SK-N-SH (cell line): ENCODE measurements around the gene MAST4. TPM values are rescaled to one million over a fixed set of nuclear protein-coding genes. Genes with fewer than 3 reads are reported as not detected.

Experiments
- CTCF ChIA-PET: fragments of 300-600, 350-600 bp; formaldehyde crosslinking; extraction: SDS; loops from one replicate; lab custom pipeline; 2021; lab: Yijun Ruan, JAX
- POLR2A ChIA-PET: fragments of 350-600 bp; sonication (Branson Sonifier 250); formaldehyde crosslinking; extraction: SDS; loops from one replicate; lab custom pipeline; 2020; ENCODE audit warnings: antibody characterized with exemption, inconsistent platforms; lab: Yijun Ruan, JAX
- DNase-seq: peaks from one replicate; pipeline ENCODE4 v3.0.0; 2012
- H2AFZ ChIP-seq: fragments of 200-600 bp; sonication (generic); 2 replicates; pipeline ENCODE4 v1.8.1; 2016; ENCODE audit warnings: antibody characterized with exemption, mild to moderate bottlenecking, low read depth
- H3F3A ChIP-seq: fragments of 200-600 bp; sonication (generic); replicated peaks from 2 replicates; pipeline ENCODE3; 2016; ENCODE audit warnings: antibody characterized with exemption, mild to moderate bottlenecking; ENCODE audit not compliant: insufficient read depth
- H3K27ac ChIP-seq, 2 experiments: fragments of 200-500 bp in 1 of 2; fragments of 200-600 bp in 1 of 2; sonication (Bioruptor generic) in 1 of 2; sonication (generic), shearing (Covaris generic) in 1 of 2; 2 replicates each; pipeline versions ENCODE4 v1.5.1 to v1.6.1; 2014 to 2016; ENCODE audit warnings: low read depth in 2 of 2, inconsistent platforms in 1 of 2, low read length in 1 of 2, mild to moderate bottlenecking in 1 of 2, mixed read lengths in 1 of 2
- H3K27me3 ChIP-seq: fragments of 200-600 bp; sonication (generic), shearing (Covaris generic); 2 replicates; pipeline ENCODE4 v1.6.1; 2016; ENCODE audit warnings: mixed run types; ENCODE audit not compliant: insufficient read depth
- H3K36me3 ChIP-seq, 2 experiments: fragments of 200-500 bp in 1 of 2; fragments of 200-600 bp in 1 of 2; sonication (Bioruptor generic) in 1 of 2; sonication (generic) in 1 of 2; replicated peaks in 1 of 2; 2 replicates each; pipeline versions ENCODE3 to v1.5.1; 2014 to 2016; ENCODE audit warnings: low read length in 1 of 2, mild to moderate bottlenecking in 1 of 2; ENCODE audit not compliant: insufficient read depth in 2 of 2, control insufficient read depth in 1 of 2
- H3K4me1 ChIP-seq, 2 experiments: fragments of 200-500 bp in 1 of 2; fragments of 200-600 bp in 1 of 2; sonication (Bioruptor generic) in 1 of 2; sonication (generic), shearing (Covaris generic) in 1 of 2; 2 replicates each; pipeline versions ENCODE4 v1.5.1 to v1.6.1; 2014 to 2016; ENCODE audit warnings: low read depth in 1 of 2, low read length in 1 of 2, mixed run types in 1 of 2; ENCODE audit not compliant: insufficient read depth in 2 of 2, control insufficient read depth in 1 of 2
- H3K4me2 ChIP-seq: fragments of 200-600 bp; sonication (generic), shearing (Covaris generic); 2 replicates; pipeline ENCODE4 v1.6.1; 2017; ENCODE audit warnings: mixed run types
- H3K4me3 ChIP-seq, 2 experiments: fragments of 200-500 bp in 1 of 2; fragments of 200-600 bp in 1 of 2; sonication (Bioruptor generic) in 1 of 2; sonication (generic), shearing (Covaris generic) in 1 of 2; 2 replicates each; pipeline versions ENCODE4 v1.5.1 to v1.8.1; 2014 to 2016; ENCODE audit warnings: low read depth in 2 of 2, inconsistent platforms in 1 of 2, low read length in 1 of 2, mild to moderate bottlenecking in 1 of 2, mixed read lengths in 1 of 2, moderate library complexity in 1 of 2
- H3K79me2 ChIP-seq: fragments of 200-600 bp; sonication (generic); 2 replicates; pipeline ENCODE4 v1.8.1; 2017; ENCODE audit warnings: mild to moderate bottlenecking; ENCODE audit not compliant: insufficient read depth
- H3K9ac ChIP-seq: fragments of 200-600 bp; sonication (generic); 2 replicates; pipeline ENCODE4 v1.6.1; 2017; ENCODE audit warnings: mixed run types
- H3K9me2 ChIP-seq: fragments of 200-600 bp; sonication (generic); 2 replicates; pipeline ENCODE4 v1.6.1; 2017; ENCODE audit warnings: mixed run types
- H3K9me3 ChIP-seq: fragments of 200-600 bp; sonication (generic); 2 replicates; pipeline ENCODE4 v1.6.1; 2017; ENCODE audit warnings: mixed run types, mild to moderate bottlenecking, moderate library complexity
- H4K20me1 ChIP-seq: fragments of 200-600 bp; sonication (generic); 2 replicates; pipeline ENCODE4 v1.6.1; 2017; ENCODE audit warnings: mild to moderate bottlenecking, mixed run types; ENCODE audit not compliant: insufficient read depth
- CHD2 ChIP-seq: fragments of 150-350 bp; IDR thresholded peaks from 2 replicates; pipeline ENCODE4 v1.6.1; 2018; ENCODE audit warnings: low read length; ENCODE audit not compliant: partially characterized antibody
- ELF1 ChIP-seq: IDR thresholded peaks from 2 replicates; pipeline ENCODE4 v1.4.0; 2012
- EP300 ChIP-seq, 2 experiments: IDR thresholded peaks; 2 replicates each; pipeline versions ENCODE4 v1.4.0 to v1.6.1; 2012; ENCODE audit warnings: borderline replicate concordance in 1 of 2, low read depth in 1 of 2, low read length in 1 of 2
- EZH2phosphoT487 ChIP-seq: fragments of 200-600 bp; sonication (generic); IDR thresholded peaks from 2 replicates; pipeline ENCODE4 v1.6.1; 2017; ENCODE audit warnings: low read depth, mixed run types, mild to moderate bottlenecking, antibody characterized with exemption, moderate library complexity, borderline replicate concordance
- IRF3 ChIP-seq: fragments of 150-350 bp; IDR thresholded peaks from 2 replicates; pipeline ENCODE4 v1.6.1; 2016; ENCODE audit warnings: mild to moderate bottlenecking, low read depth, low read length
- JUND ChIP-seq: IDR thresholded peaks from 2 replicates; pipeline ENCODE4 v1.4.0; 2012
- MEF2A ChIP-seq: IDR thresholded peaks from 2 replicates; pipeline ENCODE4 v1.4.0; 2012; ENCODE audit warnings: low read depth, borderline replicate concordance
- MXI1 ChIP-seq: IDR thresholded peaks from 2 replicates; pipeline ENCODE4 v1.6.1; 2012; ENCODE audit warnings: mild to moderate bottlenecking, low read depth, low read length, improper control_type of control experiment
- NRF1 ChIP-seq: IDR thresholded peaks from 2 replicates; pipeline ENCODE4 v1.6.1; 2012; ENCODE audit warnings: low read depth, mild to moderate bottlenecking, low read length
- POLR2AphosphoS5 ChIP-seq: IDR thresholded peaks from 2 replicates; pipeline ENCODE4 v1.6.1; 2012; ENCODE audit warnings: low read depth, low read length
- RAD21 ChIP-seq: IDR thresholded peaks from 2 replicates; pipeline ENCODE4 v1.6.1; 2012; ENCODE audit warnings: mild to moderate bottlenecking, low read length
- RCOR1 ChIP-seq: fragments of 150-350 bp; IDR thresholded peaks from 2 replicates; pipeline ENCODE4 v1.6.1; 2017; ENCODE audit warnings: antibody characterized with exemption, low read length
- RXRA ChIP-seq: IDR thresholded peaks from 2 replicates; pipeline ENCODE4 v1.4.0; 2012; ENCODE audit warnings: low read depth, mild to moderate bottlenecking, borderline replicate concordance
- SMC3 ChIP-seq: IDR thresholded peaks from 2 replicates; pipeline ENCODE4 v1.6.1; 2012; ENCODE audit warnings: low read depth, low read length, improper control_type of control experiment
- WGBS: methylation state at CpG from one replicate; pipeline ENCODE4 v1.1.6; 2017; ENCODE audit warnings: low lambda C conversion rate; 5-methylcytosine and 5-hydroxymethylcytosine counted together
- polyA plus RNA-seq, 3 experiments: library from polyadenylated mRNA; depleted of rRNA; stranded (reverse); fragments of >200 nt; gene quantifications; 2 replicates each; pipeline ENCODE4 v1.2.3, GENCODE V29; 2012
- TF ChIP-seq, protein P1 (sequence below): IDR thresholded peaks from 2 replicates; pipeline ENCODE4 v1.6.1; 2012; ENCODE audit warnings: mild to moderate bottlenecking, low read depth, low read length, moderate library complexity

The MAST4 gene
- polyA plus RNA-seq, 1 of the 3 experiments (the other 2 are of a cell fraction): 2.2 TPM

DNA sequence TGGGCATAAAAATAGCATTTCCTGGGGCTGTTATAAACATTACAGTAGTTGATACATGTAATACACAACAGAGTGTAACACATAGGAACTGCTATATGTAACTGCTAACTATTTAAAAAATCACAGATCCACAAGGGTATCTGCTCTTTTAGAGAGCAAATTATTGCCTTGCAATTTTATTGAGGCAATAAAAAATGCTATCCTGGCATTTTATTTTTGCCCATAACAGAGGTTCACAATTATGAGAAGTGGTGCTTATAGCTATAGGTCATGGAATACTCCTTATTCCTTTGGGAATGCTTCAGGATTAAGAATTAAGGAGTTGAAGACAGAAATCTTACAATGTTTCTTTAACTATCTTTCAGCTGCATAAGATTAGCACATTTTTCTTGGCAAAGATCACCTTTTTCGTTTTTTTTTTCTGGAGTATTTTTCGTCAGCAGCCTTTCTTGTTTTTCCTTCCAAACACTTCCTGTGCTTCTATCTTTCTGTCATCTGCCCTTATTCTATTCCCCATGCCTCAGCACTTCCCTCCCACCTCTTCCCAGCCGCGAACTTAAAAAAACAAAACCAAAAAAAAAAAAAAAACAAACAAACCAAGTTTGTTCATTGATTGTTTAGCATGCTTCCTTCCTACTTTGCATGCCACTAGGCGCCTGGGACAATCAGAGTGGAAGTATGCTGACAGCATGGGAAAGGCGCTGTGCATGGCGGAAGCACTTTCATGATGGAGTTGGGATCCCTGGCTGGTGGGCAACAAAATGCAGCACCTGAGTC is 264.2 kb downstream of the MAST4 start:
- H3K9ac ChIP-seq: no peak overlapping the region
- POLR2A ChIA-PET: no interaction called here
- DNase-seq: no peak
- H4K20me1 ChIP-seq: no peaks in the 10 kb centered on the region
- H3K9me2 ChIP-seq: no peaks in the 10 kb centered on the region
- TF ChIP-seq SMC3: no peak
- TF ChIP-seq, all 33 proteins: peak for 0
- Histone ChIP-seq H3K36me3 (no peaks in the 10 kb centered on the region), H3F3A (no peaks in the 10 kb centered on the region), H3K79me2 (no peaks in the 10 kb centered on the region), H3K4me3 (no peak overlapping the region), H3K4me2 (no peak overlapping the region), H3K27me3 (no peaks in the 10 kb centered on the region), H3K4me1 (peaks cover 0 to 11% of the 10 kb centered on the region in 2 experiments; a peak in 2 of 4 replicates), H3K27ac (no peak overlapping the region), H3K9me3 (no peaks in the 10 kb centered on the region), H2AFZ (no peak overlapping the region)
- WGBS: 62% methylated on average over 7 of the region's 7 CpGs
- CTCF ChIA-PET: interaction anchor here (1.0 to 1.3 kb wide), 2 partner anchors 46 to 347 kb away, joined by 3 read pairs; no protein-coding TSS in a partner anchor

DNA sequence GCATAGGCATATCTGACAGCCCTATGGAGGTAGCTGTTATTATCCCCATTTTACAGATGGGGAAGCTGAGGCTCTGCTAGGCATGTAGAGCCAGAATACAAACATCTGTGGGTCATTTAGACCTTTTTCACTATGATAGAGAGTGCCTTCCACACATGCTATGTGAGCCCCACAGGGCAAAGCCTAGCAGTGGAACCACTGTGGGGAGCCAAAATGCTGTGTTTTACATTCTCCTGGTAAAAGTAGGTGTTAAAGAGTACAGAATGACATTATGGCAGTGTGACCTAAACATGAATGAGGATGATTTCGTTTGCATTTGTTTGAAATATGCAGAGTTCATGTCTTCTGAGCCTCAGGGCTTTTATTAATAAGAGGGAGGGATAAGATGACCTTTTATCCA is 265.2 kb downstream of the MAST4 start:
- Histone ChIP-seq H3K9me3 (no peaks in the 10 kb centered on the region), H3K27me3 (no peaks in the 10 kb centered on the region)
- CTCF ChIA-PET: interaction anchor here (1.0 kb wide), 1 partner anchor 346 kb away, joined by 3 read pairs; no protein-coding TSS in a partner anchor
- TF ChIP-seq IRF3: no peak
- no peak for TF ChIP-seq CHD2
- no peak for TF ChIP-seq MEF2A
- no peak for TF ChIP-seq JUND
- peak; percentile 48 for TF ChIP-seq RAD21
- no peak for TF ChIP-seq NRF1
- no peak for TF ChIP-seq RCOR1
- TF ChIP-seq POLR2AphosphoS5: no peak
- TF ChIP-seq, all 33 proteins: peak for 1
- WGBS: 10% methylated on average over 1 of the region's 1 CpG
- H3K4me2 ChIP-seq: no peak overlapping the region
- no peak overlapping the region for H3K9ac ChIP-seq
- no peaks in the 10 kb centered on the region for H3K9me2 ChIP-seq
- no peaks in the 10 kb centered on the region for H4K20me1 ChIP-seq
- no peak overlapping the region for H3K27ac ChIP-seq
- H3K4me3 ChIP-seq: no peak overlapping the region
- H3K79me2 ChIP-seq: no peaks in the 10 kb centered on the region
- no peak overlapping the region for H2AFZ ChIP-seq
- DNase-seq: no peak
- no peaks in the 10 kb centered on the region for H3F3A ChIP-seq
- peaks cover 0 to 8% of the 10 kb centered on the region in 2 experiments; a peak in 2 of 4 replicates for H3K4me1 ChIP-seq
- POLR2A ChIA-PET: no interaction called here
- no peaks in the 10 kb centered on the region for H3K36me3 ChIP-seq

- POLR2A ChIA-PET: no interaction called here
- WGBS: 52% methylated on average over 2 of the region's 2 CpGs
- H3K9me2 ChIP-seq: no peaks in the 10 kb centered on the region
- TF ChIP-seq RXRA (no peak), RCOR1 (no peak), MXI1 (no peak), ELF1 (no peak), EZH2phosphoT487 (no peak), EP300 (IDR thresholded peaks at IDR 0.05; ENCODE audit: borderline replicate concordance in 1 of 2, low read depth in 1 of 2, low read length in 1 of 2) (no peak), POLR2AphosphoS5 (no peak), NRF1 (no peak)
- TF ChIP-seq, protein P1, sequence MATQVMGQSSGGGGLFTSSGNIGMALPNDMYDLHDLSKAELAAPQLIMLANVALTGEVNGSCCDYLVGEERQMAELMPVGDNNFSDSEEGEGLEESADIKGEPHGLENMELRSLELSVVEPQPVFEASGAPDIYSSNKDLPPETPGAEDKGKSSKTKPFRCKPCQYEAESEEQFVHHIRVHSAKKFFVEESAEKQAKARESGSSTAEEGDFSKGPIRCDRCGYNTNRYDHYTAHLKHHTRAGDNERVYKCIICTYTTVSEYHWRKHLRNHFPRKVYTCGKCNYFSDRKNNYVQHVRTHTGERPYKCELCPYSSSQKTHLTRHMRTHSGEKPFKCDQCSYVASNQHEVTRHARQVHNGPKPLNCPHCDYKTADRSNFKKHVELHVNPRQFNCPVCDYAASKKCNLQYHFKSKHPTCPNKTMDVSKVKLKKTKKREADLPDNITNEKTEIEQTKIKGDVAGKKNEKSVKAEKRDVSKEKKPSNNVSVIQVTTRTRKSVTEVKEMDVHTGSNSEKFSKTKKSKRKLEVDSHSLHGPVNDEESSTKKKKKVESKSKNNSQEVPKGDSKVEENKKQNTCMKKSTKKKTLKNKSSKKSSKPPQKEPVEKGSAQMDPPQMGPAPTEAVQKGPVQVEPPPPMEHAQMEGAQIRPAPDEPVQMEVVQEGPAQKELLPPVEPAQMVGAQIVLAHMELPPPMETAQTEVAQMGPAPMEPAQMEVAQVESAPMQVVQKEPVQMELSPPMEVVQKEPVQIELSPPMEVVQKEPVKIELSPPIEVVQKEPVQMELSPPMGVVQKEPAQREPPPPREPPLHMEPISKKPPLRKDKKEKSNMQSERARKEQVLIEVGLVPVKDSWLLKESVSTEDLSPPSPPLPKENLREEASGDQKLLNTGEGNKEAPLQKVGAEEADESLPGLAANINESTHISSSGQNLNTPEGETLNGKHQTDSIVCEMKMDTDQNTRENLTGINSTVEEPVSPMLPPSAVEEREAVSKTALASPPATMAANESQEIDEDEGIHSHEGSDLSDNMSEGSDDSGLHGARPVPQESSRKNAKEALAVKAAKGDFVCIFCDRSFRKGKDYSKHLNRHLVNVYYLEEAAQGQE: no peak
Observed at GRCh38 chr5:66862020-66862419, 265.8 kb downstream of the MAST4 start.

More at GRCh38 chr5:66862020-66862419, 265.8 kb downstream of the MAST4 start:
- CTCF ChIA-PET: interaction anchor here (0.7 to 0.9 kb wide), 2 partner anchors 9 to 347 kb away, joined by 3 to 4 read pairs; no protein-coding TSS in a partner anchor
- H3K9me3 ChIP-seq: no peaks in the 10 kb centered on the region
- H3K27ac ChIP-seq: no peak overlapping the region
- no peaks in the 10 kb centered on the region for H4K20me1 ChIP-seq
- H3K27me3 ChIP-seq: no peaks in the 10 kb centered on the region
- H3K79me2 ChIP-seq: no peaks in the 10 kb centered on the region
- no peaks in the 10 kb centered on the region for H3K36me3 ChIP-seq
- H3F3A ChIP-seq: no peaks in the 10 kb centered on the region
- no peak for DNase-seq
- H2AFZ ChIP-seq: no peak overlapping the region
- H3K4me3 ChIP-seq: no peak overlapping the region
- H3K9ac ChIP-seq: no peak overlapping the region
- no peak overlapping the region for H3K4me2 ChIP-seq
- peaks cover 0 to 8% of the 10 kb centered on the region in 2 experiments; a peak in 2 of 4 replicates for H3K4me1 ChIP-seq
